Stimulated activated CD4-positive, alpha-beta T cell treated with anti-CD3 and anti-CD28 coated beads, Interleukin-1b, Interleukin-23, amount 100 ng/mL, for 48 hours (primary cell): ENCODE measurements around the gene LRMDA.

Source experiments
- DNase-seq: peaks from one replicate; pipeline ENCODE4 v3.0.0-alpha.2; 2020

LRMDA gene

DNA sequence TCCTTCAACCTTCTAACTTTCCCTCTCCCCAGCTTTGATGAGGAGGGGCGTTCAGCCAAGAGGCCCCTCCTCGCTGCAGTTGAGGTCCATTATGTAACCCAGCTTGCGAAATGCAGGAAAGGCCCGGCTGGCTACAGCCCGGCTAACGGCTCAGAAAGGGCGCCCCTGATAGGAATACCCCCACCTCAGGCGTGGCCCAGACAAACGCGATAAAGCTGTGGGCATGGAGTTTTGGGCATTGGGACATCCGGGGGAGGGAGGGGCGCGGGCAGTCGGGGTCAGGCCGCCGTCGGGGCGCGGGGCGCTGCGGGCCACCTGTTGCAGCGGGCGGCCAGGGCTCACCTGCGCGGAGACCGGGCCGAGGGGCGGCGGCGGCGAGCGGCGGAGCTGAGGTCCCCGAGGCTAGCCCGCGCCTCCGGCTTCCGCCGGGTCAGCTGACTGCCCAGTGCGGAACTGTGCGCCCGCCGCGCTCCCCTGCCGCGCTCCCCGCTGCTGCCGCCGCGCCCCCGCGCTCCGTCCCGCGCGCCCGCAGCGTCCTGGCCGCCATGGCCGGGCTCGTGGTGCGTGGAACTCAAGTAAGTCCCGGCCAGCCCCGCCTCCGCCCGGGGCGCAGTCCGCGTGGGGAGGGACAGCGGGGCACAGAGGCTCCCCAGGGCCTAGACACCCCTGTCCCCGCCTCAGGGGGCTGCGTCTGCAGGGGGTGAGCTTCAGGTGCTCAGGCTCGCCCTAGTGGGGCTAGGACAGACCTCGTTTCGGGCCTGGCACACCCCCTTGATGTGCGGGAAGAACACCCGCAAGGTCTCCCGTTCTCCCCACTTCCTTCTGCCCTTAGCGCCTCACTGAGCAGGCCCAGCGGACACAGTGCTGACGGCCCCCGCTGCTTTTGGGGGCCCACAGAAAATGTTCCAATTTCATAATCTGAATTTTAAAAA is at the start of gene LRMDA:
Gene LRMDA, plus strand, starts transcription at position 445 of the 932 bp plus-strand sequence.
- no peak for DNase-seq

DNA sequence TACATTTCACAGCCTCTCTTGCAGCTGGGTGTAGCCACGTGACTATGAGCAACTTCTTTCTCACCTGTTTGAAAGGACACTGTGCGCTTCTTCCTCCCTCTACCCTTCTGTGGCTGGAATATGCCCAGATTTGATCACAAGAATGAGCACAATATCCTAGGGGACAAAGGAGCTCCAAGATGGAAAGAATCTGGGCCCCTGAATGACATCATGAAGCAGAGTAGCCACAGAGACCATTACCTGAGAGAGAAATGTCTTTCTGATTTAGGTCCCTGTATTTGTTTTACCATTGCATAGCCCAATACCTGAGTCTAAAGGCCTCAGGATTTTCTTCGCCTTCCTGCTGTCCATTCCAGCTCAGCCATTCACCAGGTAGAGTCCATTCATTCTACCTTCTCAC is 45.3 kb upstream of the LRMDA start:
- no peak for DNase-seq

- no peak for DNase-seq
Measured at GRCh38 chr10:75388082-75388481, 43.3 kb upstream of the LRMDA start.

DNA sequence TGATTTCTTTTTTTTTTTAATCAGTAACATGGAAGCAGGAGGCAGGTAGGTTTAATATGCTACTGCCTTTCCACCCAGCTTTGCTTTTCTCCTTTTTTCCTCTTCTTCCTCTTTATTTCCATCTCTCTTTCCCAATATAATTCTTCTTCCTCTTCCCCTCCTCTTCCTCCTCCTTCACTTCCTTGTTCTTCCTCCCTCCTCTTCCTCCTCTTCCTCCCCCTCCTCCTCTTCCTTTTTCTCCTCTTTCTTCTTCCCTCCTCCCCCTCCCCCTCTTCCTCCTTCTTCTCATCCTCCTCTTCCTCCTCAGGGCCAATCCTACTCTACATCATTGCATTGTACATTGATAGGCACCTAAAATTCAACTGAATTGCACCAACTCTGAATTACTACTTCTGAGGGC is 41.2 kb upstream of the LRMDA start:
- DNase-seq: no peak

GRCh38 chr10:75392271-75392670 is 39.2 kb upstream of the LRMDA start:
- no peak for DNase-seq

DNA sequence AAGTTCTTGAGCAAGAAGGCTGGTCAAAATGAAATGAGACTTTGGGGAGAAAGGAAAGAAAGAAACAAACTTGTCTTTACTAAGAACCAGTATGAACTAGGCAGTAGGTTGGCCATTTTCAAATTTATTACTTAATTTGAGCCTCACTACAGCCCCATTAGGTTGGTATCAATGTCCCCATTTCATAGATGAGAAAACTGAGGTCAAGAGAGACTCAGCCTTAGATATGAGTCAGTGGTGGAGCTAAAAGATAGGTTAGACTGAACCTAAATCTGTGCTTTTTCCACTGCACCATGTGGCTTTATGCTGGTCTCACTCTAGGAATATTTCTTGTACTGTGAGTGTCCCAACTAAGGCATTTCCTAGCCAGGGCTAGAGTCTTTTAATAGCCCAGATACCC is 38.7 kb upstream of the LRMDA start:
- no peak for DNase-seq

DNA sequence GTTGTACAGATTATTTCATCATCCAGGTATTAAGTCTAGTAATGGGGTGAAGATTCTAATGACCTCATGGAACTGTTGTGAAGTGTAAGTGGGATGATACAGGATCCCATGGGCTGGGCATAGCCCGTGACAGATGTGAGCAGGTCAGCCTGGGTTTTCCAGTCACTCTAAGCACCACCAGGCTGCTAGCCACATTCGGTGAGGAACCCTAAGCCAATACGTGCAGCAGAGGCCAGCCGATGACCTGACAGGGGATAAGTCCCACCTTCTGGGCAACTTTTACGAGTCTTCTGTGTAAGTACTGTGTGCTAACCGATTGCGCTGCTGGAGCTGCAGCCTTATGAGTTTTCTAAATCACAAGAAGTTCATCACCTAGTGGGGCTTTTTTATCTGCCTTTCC is 37.2 kb upstream of the LRMDA start:
- no peak for DNase-seq

DNA sequence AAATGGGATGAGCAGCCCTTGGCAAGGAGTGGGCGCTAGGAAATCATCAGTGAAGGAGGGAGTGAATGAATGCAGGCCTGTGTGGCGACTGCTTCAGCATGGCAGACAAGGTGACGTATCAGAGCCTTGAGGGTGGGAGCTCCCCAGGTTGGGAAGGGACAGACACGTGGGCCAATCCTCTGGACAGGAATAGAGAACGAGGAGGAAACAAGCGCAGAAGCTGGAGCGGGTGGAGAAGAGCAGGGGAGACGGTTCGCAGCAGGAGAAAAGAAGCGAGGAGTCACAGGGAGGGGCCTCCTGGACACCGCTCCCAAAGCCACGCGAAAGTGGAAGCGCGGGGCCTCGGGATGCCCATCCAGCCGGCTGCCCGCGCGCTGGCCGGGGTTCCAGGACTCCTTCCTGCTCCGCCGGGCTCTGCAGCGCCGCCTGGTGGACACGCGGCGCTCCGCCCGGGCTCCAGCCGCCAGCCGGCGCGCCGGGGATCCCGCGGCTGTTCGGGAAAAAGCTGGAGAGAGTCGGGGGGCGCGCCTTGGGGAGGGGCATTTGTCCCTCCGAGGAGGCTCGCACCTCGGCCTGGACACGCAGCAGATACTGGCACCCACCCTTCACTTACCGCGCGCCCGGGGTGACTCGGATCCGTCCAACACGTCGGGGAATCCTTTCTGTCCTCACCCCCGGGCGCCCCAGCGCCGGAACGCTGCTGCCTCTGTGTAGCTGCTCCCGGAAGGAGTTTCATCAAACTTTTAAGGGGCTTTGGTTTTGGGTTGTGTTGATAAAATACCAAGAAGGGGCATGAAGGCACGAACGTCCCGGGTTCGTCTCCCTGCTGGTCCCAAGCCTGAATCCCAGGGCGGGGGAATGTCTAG is 36.1 kb upstream of the LRMDA start:
- DNase-seq: no peak

DNA sequence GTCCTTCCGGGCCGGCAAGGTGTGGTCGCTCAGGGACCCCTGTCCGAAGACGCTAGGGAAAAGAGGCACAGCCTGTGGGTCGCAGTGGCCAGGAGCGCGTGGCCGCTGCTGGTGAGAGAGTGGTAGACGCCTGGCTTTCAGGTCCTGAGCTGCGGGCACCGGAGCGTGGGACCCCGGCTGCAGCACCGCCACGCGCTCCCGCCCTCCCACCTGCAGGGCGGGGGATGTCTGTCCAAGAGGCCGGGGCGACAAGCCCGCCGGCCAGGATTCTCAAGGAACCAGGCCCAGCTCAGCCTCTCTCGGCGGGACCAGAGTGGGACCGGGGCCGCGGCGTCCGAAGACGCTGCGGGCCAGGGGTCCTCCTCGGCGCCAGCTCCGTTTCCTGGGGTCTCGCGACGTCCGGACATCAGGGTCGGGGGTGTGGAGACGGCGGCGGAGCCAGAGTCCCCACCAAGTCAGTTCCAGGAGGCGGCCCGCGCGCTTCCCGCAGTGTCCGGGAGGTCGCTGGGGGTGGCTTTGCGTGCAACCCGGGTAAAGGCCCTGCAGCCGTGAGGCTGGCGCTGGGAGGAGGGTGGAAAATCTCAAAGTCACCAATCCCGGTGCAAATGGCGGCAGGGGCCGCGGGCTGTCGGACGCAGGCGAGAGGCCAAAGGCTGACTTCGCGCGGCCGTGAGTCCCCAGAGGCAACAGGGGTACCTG is 35.3 kb upstream of the LRMDA start:
- no peak for DNase-seq

DNA sequence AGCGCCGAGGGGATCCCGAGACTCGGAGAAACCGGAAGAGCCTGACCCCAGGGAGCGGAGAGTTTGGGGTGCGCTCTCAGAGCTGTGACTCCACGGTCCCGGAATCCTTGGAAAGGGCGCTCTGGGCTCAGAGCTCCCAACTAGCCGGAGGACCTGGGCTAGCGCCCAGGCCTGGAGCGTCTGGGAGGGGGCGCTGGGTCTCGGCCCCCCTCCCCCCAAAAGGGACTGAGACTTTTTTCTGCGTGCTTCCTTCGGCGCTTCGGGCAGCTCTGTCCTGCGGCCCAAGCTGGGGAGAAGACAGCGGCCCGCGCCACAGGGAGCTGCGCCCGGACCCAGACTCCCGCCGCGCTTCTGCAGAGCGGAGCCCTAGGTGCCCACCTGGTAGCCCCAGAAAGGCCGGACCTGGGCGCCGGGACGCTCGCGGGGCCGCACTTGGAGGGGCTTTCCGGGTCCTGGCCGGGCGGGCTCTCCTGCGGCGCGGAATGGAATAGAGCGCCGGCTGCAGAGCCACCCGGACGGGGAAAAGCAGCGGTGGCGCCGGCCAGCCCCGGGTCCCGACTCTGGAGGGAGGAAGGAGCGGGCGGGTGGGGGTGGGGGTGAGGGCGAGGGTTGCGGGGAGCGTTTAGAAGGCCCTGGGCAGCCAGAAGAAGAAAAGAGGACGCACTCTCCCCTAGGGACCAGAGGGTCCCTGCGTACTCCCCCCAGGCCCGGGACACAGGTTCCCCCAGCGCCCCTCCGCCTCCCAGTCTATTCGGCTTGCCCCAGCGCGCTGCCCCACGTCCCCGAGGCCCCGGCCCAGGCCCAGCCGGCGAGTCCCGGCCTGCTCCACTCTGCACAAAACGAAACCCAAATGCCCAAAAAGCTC is 34.6 kb upstream of the LRMDA start:
- DNase-seq: no peak

GRCh38 chr10:75397496-75398199 is 33.8 kb upstream of the LRMDA start:
- DNase-seq: no peak

- no peak for DNase-seq
Measured at GRCh38 chr10:75398200-75398691, 33.2 kb upstream of the LRMDA start.

DNA sequence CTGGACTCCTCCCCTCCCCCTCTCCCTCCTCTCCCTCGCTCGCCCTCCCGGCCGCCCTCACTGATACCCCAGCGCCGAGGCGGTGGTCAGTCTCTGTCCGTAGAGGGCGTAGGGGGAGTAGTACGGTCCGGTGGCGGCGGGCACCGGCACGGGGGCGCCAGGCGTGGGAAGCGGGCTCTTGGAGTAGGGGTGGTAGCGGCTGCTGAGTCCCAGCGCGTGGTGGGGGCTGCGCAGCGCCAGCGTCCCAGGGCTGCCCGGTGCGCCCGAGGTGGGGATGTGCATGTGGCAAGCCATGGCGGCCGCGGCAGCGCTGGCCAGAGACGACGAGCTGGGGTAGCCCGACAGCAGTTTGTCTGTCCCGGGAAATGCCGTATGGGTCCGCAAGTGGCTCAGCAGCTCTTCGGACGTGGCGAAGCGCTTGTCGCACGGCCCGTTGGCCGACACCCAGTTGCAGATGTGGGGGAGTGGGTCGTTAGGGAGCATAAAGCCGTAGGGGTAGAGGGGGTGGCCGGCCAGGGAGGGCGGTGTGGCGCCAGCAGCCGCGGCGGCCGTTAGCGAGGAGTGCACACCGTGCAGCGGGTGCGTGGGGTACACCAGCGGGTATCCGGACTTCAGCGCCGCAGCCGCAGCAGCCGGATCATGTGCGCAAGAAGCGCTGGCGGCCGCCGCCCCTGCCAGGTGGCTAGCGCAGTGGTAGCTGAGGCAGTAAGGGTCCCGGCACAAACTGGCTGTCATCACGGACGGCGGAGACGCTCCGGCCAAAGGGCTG is 32.5 kb upstream of the LRMDA start:
- DNase-seq: no peak

DNA sequence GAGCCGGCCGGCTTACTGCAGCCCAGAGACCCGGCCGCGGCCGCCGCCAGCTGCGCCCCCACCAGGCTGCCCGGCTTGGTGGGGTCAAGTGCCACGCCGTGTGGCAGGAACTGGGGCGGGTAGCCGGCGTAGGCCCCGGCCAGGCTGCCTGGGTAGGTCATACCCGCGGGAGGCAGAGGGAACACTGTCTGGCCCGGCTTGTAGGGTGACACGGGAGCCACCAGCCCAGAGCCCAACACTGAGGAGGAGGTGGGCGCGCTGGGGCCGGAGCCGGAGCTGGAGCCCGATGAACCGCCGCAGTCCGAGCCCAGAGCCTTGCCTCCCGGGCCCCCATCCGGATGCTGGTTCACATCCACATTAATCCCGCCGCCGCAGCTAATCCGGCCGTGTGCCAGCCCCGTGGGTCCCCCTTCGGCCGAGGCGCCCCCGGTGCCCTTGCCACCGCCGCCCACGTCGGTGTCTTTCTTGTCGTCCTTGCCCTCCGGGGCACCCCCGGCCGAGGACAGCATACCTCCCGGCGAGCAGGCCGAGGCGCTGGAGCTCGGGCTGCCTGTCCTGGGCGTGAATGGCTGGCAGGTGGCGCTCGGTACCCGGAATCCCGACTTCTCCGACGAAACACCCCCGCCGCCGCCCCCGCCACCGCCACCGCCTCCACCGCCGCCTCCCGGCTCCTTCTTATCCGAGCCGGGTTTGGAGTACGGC is 31.8 kb upstream of the LRMDA start:
- peak; percentile 43 for DNase-seq

- no peak for DNase-seq
Measured at GRCh38 chr10:75400163-75400770, 31.2 kb upstream of the LRMDA start.

DNA sequence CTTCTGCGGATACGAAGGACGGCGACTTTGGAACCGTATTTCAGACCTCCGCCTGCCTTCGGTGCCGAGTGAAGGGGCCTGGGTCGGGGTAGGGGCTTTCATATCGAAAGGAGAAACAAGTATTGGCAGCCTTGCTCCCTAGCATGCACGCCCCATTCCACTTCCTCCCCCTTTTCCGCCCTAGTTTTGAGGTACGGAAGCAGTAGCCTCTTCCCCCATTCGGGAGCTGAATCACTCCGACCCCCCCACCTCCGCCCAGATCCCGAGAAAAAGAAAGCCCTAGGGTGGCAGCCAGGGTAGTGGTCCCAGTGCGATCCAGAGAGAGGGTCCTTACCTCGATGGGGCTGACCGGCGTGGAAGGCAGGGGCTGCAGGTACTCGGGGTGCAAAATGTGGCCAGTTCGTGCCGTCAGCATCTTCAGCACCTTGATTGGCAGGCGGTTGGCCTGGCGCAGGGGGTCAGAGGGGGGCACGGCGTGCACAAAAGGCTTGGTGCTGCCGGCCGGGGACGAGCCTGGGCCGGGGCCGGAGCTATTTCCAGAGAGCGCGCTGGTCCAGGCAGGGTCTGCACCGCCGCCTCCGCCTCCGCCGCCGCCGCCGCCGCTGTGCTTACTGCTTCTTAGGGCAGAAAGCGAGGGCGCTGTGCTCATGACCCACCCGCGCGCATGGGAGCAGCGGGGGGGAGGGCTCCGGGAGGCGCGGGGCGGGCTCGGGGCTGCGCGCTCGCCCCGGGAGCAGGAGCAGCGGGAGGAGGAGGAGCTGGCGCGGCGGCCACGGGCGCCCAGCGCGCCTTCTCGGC is 30.5 kb upstream of the LRMDA start:
- DNase-seq: no peak

DNA sequence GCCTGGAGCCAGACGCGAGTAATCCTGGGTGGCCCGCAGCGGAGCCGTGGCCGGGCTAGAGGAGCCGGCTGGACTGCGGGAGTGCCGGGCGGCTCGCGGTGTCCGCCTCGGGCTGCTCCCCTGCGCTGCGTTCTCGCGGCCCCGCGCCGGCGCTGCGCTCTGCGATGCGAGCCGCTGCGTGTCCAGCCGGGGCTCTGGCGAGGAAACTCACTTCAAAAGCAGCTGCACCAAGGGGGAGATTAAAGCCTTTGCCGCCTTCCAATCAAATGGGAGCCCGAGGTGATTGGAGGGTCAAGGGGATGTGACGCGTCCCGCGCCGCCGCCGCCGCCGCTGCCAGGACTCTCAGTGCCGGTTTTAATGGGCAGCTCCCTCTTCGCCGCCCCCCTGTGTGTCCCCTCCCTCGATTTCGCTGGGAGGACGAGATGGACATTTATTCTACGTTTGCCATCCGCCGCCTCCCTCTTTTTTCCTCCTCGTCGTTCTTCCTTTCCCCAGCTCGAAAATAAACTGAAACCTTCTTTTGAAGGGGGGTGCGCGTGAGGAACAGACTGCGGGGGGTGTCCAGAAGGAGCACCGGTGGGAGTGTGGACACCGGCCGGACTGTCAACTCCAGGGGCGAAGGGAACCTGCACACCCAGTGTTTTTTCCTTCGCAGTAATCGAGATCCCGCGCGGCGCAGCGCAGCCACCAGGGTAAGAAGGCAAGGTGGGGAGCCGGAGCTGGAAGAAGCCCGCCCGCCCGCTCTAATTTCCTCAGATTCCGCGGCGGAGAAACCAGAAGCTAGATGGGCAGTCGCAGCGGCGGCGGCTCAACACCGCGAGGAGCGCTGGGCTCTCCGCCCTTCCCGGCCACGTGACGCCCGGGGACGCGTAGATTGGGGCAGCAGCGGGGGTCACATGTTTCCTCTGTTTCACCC is 29.6 kb upstream of the LRMDA start, which contains the start of gene ZNF503:
Gene ZNF503, minus strand, starts transcription at position 196 of the 917 bp plus-strand sequence. CDS start 345 bp downstream, outside the sequence.
- DNase-seq: peak; percentile 60
